Smooth muscle cell (in vitro differentiated cells): ENCODE results near the gene REXO5. TPM values are rescaled to one million over a fixed set of nuclear protein-coding genes. Genes with fewer than 3 reads are reported as not detected.

Source experiments
- DNase-seq: peaks from one replicate; lab custom pipeline; 2025; ENCODE audit not compliant: unreplicated experiment; lab: John Stamatoyannopoulos, UW
- H2AFZ ChIP-seq: fragments of 200-600 bp; sonication (generic); 2 replicates; pipeline ENCODE4 v1.6.0; 2016; ENCODE audit warnings: antibody characterized with exemption, low read depth, mild to moderate bottlenecking
- H3F3A ChIP-seq: fragments of 200-600 bp; sonication (generic); 2 replicates; pipeline ENCODE4 v1.6.0; 2017; ENCODE audit warnings: antibody characterized with exemption, low read depth
- H3K27ac ChIP-seq: fragments of 200-600 bp; sonication (generic); 2 replicates; pipeline ENCODE4 v1.5.1; 2016; ENCODE audit warnings: low read depth, mild to moderate bottlenecking
- H3K27me3 ChIP-seq: fragments of 200-600 bp; sonication (generic); 2 replicates; pipeline ENCODE4 v1.6.1; 2016; ENCODE audit warnings: low read depth, mild to moderate bottlenecking
- H3K36me3 ChIP-seq: fragments of 200-600 bp; sonication (generic); 2 replicates; pipeline ENCODE4 v1.5.1; 2016; ENCODE audit warnings: low read depth
- H3K4me1 ChIP-seq: fragments of 200-600 bp; sonication (generic); 2 replicates; pipeline ENCODE4 v1.5.1; 2016; ENCODE audit warnings: low read depth
- H3K4me2 ChIP-seq: fragments of 200-600 bp; sonication (generic); 2 replicates; pipeline ENCODE4 v1.6.0; 2016; ENCODE audit warnings: mild to moderate bottlenecking
- H3K4me3 ChIP-seq: fragments of 200-600 bp; sonication (generic); 2 replicates; pipeline ENCODE4 v1.5.1; 2016; ENCODE audit warnings: mild to moderate bottlenecking
- H3K79me2 ChIP-seq: fragments of 200-600 bp; sonication (generic); 2 replicates; pipeline ENCODE4 v1.6.0; 2016; ENCODE audit warnings: low read depth, mild to moderate bottlenecking
- H3K9ac ChIP-seq: fragments of 200-600 bp; sonication (generic); 2 replicates; pipeline ENCODE4 v1.6.0; 2016; ENCODE audit warnings: low read depth
- H3K9me3 ChIP-seq: fragments of 200-600 bp; sonication (generic); replicated peaks from 2 replicates; pipeline ENCODE4 v1.5.1; 2016; ENCODE audit warnings: low read depth
- H4K20me1 ChIP-seq: fragments of 200-600 bp; sonication (generic); 2 replicates; pipeline ENCODE4 v1.6.0; 2016; ENCODE audit warnings: low read depth
- WGBS: methylation state at CpG from one replicate; pipeline ENCODE4 v1.1.7; 2016; ENCODE audit warnings: low lambda C conversion rate; 5-methylcytosine and 5-hydroxymethylcytosine counted together
- polyA plus RNA-seq: library from polyadenylated mRNA; unstranded; fragments of >200 nt; fragmentation: Nextera tagmentation; extraction: Ambion mirVana; gene quantifications from 2 replicates; pipeline ENCODE4 v1.2.1, GENCODE V29; 2016
- total RNA-seq: library from RNA; depleted of rRNA; stranded (reverse); fragments of >200 nt; gene quantifications from 2 replicates; pipeline ENCODE4 v1.2.3, GENCODE V29; 2014
- TF ChIP-seq, protein P1 (sequence below): fragments of 200-600 bp; sonication (generic); IDR thresholded peaks from 2 replicates; pipeline ENCODE4 v1.5.1; 2017; ENCODE audit warnings: borderline replicate concordance, mild to moderate bottlenecking, antibody characterized with exemption; ENCODE audit not compliant: insufficient read depth, poor library complexity, severe bottlenecking

REXO5 gene
- total and polyA plus RNA-seq, 2 experiments from 2014 or later = 1.9 to 3.2 TPM

GRCh38 chr16:20887207-20887606 is 80.9 kb downstream of the REXO5 start:
- Histone ChIP-seq H2AFZ (no peak overlapping the region), H3K79me2 (peaks cover 81% of the 10 kb centered on the region), H3K4me1 (peaks cover 5% of the 10 kb centered on the region), H3K4me3 (no peak overlapping the region), H3K36me3 (peaks cover 4% of the 10 kb centered on the region), H3F3A (peaks cover 8% of the 10 kb centered on the region), H3K27ac (no peak overlapping the region), H3K9ac (no peak overlapping the region), H3K4me2 (no peak overlapping the region), H3K27me3 (no peaks in the 10 kb centered on the region), H3K9me3 (no peaks in the 10 kb centered on the region), H4K20me1 (peaks cover 98% of the 10 kb centered on the region)
- TF ChIP-seq, protein P1, sequence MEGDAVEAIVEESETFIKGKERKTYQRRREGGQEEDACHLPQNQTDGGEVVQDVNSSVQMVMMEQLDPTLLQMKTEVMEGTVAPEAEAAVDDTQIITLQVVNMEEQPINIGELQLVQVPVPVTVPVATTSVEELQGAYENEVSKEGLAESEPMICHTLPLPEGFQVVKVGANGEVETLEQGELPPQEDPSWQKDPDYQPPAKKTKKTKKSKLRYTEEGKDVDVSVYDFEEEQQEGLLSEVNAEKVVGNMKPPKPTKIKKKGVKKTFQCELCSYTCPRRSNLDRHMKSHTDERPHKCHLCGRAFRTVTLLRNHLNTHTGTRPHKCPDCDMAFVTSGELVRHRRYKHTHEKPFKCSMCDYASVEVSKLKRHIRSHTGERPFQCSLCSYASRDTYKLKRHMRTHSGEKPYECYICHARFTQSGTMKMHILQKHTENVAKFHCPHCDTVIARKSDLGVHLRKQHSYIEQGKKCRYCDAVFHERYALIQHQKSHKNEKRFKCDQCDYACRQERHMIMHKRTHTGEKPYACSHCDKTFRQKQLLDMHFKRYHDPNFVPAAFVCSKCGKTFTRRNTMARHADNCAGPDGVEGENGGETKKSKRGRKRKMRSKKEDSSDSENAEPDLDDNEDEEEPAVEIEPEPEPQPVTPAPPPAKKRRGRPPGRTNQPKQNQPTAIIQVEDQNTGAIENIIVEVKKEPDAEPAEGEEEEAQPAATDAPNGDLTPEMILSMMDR = no peak
- DNase-seq = no peak
- WGBS = 93% methylated on average over 1 of the region's 1 CpG

DNA sequence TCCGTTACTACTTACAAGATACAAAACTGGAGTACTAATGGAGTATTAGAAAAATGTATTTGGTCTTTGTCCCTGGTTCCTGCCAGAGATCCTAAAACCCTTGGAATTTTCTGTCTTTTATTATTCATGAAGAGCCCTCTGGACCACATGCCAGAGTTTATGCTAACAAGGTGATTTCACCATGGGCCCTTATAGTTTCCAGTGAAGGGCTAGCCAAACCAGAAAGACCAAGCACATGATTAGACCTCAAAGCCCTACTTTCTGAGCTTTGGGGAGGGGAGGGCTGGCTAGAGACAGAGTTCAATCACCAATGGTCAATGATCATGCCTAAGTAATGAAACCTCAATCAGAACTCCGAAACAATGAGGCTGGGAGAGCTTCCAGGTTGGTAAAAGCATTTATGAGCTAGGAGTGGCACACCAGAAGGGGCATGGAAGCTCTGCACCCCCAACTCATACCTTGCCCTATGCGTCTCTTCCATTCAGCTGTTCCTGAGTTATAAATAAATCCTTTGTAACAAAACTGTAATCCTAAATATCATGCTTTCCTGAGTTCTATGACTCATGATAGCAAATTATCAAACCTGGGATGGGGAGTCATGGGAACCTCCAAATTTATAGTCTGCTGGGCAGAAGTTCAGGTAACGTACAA is 83.4 kb downstream of the REXO5 start:
- H4K20me1 ChIP-seq = peaks cover 99% of the 10 kb centered on the region

GRCh38 chr16:20894388-20894787 is 88.1 kb downstream of the REXO5 start:
- Histone ChIP-seq H3F3A (no peaks in the 10 kb centered on the region), H3K79me2 (peaks cover 99% of the 10 kb centered on the region), H3K4me3 (no peak overlapping the region), H3K4me1 (peaks cover 19% of the 10 kb centered on the region), H2AFZ (no peak overlapping the region), H3K9me3 (no peaks in the 10 kb centered on the region), H4K20me1 (peaks cover 100% of the 10 kb centered on the region), H3K4me2 (no peak overlapping the region), H3K9ac (no peak overlapping the region), H3K36me3 (peaks cover 5% of the 10 kb centered on the region), H3K27ac (no peak overlapping the region), H3K27me3 (no peaks in the 10 kb centered on the region)
- 98% methylated on average over 2 of the region's 2 CpGs for WGBS
- TF ChIP-seq, protein P1 = no peak
- DNase-seq = no peak

More for the DNA sequence above, 83.4 kb downstream of the REXO5 start:
- 89% methylated on average over 4 of the region's 4 CpGs for WGBS
- H3K79me2 ChIP-seq = peaks cover 94% of the 10 kb centered on the region
- H3K4me2 ChIP-seq = no peak overlapping the region
- DNase-seq = no peak
- no peaks in the 10 kb centered on the region for H3K9me3 ChIP-seq
- H3K9ac ChIP-seq = no peak overlapping the region
- peaks cover 5% of the 10 kb centered on the region for H3K4me1 ChIP-seq
- H3K4me3 ChIP-seq = no peak overlapping the region
- no peaks in the 10 kb centered on the region for H3K27me3 ChIP-seq
- TF ChIP-seq, protein P1 = no peak
- H2AFZ ChIP-seq = no peak overlapping the region
- peaks cover 8% of the 10 kb centered on the region for H3F3A ChIP-seq
- H3K27ac ChIP-seq = no peak overlapping the region
- peaks cover 5% of the 10 kb centered on the region for H3K36me3 ChIP-seq
